Common myeloid progenitor, CD34-positive (primary cell): ENCODE results near the gene EEF1AKMT2.

Experiments used
- CTCF ChIA-PET: fragments of 350-600 bp; sonication (Branson Sonifier 250); formaldehyde crosslinking; loops from one replicate; lab custom pipeline; 2021; ENCODE audit warnings: antibody characterized with exemption; lab: Charles Lee
- POLR2A ChIA-PET: fragments of 350-600 bp; sonication (Branson Sonifier 250); formaldehyde crosslinking; loops from one replicate; lab custom pipeline; 2021; ENCODE audit warnings: antibody characterized with exemption; lab: Charles Lee
- DNase-seq, 3 donors: peaks; one replicate each; pipeline versions ENCODE4 v3.0.0 to v3.0.0-alpha.2; 2013
- H3K27ac ChIP-seq, 2 experiments: 1 replicate in 1 of 2; 2 replicates in 1 of 2; pipeline ENCODE4 v1.7.0; 2013; ENCODE audit warnings: inconsistent platforms in 2 of 2, low read length in 2 of 2, mild to moderate bottlenecking in 2 of 2, low read depth in 1 of 2, moderate library complexity in 1 of 2; ENCODE audit not compliant: severe bottlenecking in 2 of 2, insufficient read depth in 1 of 2, poor library complexity in 1 of 2
- H3K27me3 ChIP-seq, 5 experiments: replicated peaks in 2 of 5; 1 replicate in 3 of 5; 2 replicates in 2 of 5; pipeline versions ENCODE4 v1.6.1 to v1.7.0; 2013; ENCODE audit warnings: low read length in 4 of 5, mild to moderate bottlenecking in 2 of 5, moderate library complexity in 2 of 5, inconsistent platforms in 1 of 5; ENCODE audit not compliant: insufficient read depth in 5 of 5, control insufficient read depth in 4 of 5
- H3K36me3 ChIP-seq, 4 experiments: 1 replicate in 2 of 4; 2 replicates in 2 of 4; pipeline versions ENCODE4 v1.6.1 to v1.7.0; 2013; ENCODE audit warnings: low read length in 3 of 4, control low read depth in 1 of 4, mild to moderate bottlenecking in 1 of 4; ENCODE audit not compliant: control insufficient read depth in 4 of 4, insufficient read depth in 4 of 4
- H3K4me1 ChIP-seq, 4 experiments: 1 replicate in 3 of 4; 2 replicates in 1 of 4; pipeline versions ENCODE4 v1.6.1 to v1.7.1; 2013; ENCODE audit warnings: low read length in 3 of 4, mild to moderate bottlenecking in 3 of 4, control low read depth in 1 of 4, inconsistent platforms in 1 of 4, moderate library complexity in 1 of 4; ENCODE audit not compliant: control insufficient read depth in 4 of 4, insufficient read depth in 4 of 4; ENCODE audit errors: control extremely low read depth in 1 of 4
- H3K4me3 ChIP-seq, 7 experiments: 1 replicate in 4 of 7; 2 replicates in 3 of 7; pipeline versions ENCODE4 v1.5.1 to v1.7.0; 2013; ENCODE audit warnings: mild to moderate bottlenecking in 7 of 7, low read length in 6 of 7, moderate library complexity in 6 of 7, inconsistent platforms in 2 of 7, low read depth in 2 of 7, control low read depth in 1 of 7; ENCODE audit not compliant: insufficient read depth in 4 of 7, control insufficient read depth in 1 of 7; ENCODE audit errors: extremely low read depth in 1 of 7
- H3K9me3 ChIP-seq, 5 experiments: 1 replicate in 4 of 5; 2 replicates in 1 of 5; pipeline versions ENCODE4 v1.6.1 to v1.7.1; 2013; ENCODE audit warnings: low read length in 4 of 5, mild to moderate bottlenecking in 2 of 5, inconsistent platforms in 1 of 5, low read depth in 1 of 5, moderate library complexity in 1 of 5; ENCODE audit not compliant: control insufficient read depth in 4 of 5, insufficient read depth in 2 of 5; ENCODE audit errors: control extremely low read depth in 1 of 5
- WGBS: methylation state at CpG from one replicate; pipeline ENCODE4 v1.1.5; 2013; ENCODE audit not compliant: insufficient coverage; 5-methylcytosine and 5-hydroxymethylcytosine counted together

Gene EEF1AKMT2

GRCh38 chr10:124744102-124745050 lies 47.3 kb downstream of the EEF1AKMT2 start, which contains the start of gene FAM53B:
Gene FAM53B, minus strand, starts transcription at chr10:124744378. Its CDS starts 37,665 bp downstream, at chr10:124706713.
- peaks cover 0 to 7% (median 5%) of the 10 kb centered on the region in 4 experiments for H3K36me3 ChIP-seq
- H3K27ac ChIP-seq: peak within 1 kb of the TSS in 1 of 2 experiments; percentile 62
- POLR2A ChIA-PET: no interaction called here
- CTCF ChIA-PET: interaction anchor here (0.8 to 6.0 kb wide), 22 partner anchors 12 to 219 kb away, joined by 3 to 112 read pairs (median 4); no protein-coding TSS in a partner anchor
- WGBS: under 1% methylated on average over 87 of the region's 100 CpGs
- H3K27me3 ChIP-seq: no peaks in the 10 kb centered on the region
- no peaks in the 10 kb centered on the region for H3K9me3 ChIP-seq
- H3K4me1 ChIP-seq: peaks cover 17 to 48% (median 43%) of the 10 kb centered on the region in 4 experiments
- peak within 1 kb of the TSS; percentile 64 to 86 (median 77) for H3K4me3 ChIP-seq
- peak; percentile 70 to 89 (median 79) for DNase-seq

GRCh38 chr10:124743191-124744101 lies 48.2 kb downstream of the EEF1AKMT2 start:
- peak overlapping the region; percentile 64 to 86 (median 77) for H3K4me3 ChIP-seq
- CTCF ChIA-PET: interaction anchor here (0.6 to 5.2 kb wide), 14 partner anchors 9 to 266 kb away, joined by 3 to 78 read pairs (median 14); no protein-coding TSS in a partner anchor
- WGBS: 0% methylated on average over 91 of the region's 101 CpGs
- H3K4me1 ChIP-seq: peaks cover 17 to 56% (median 45%) of the 10 kb centered on the region in 4 experiments
- H3K27ac ChIP-seq: no peak overlapping the region
- no peaks in the 10 kb centered on the region for H3K9me3 ChIP-seq
- peak in 1 of 3 donors; percentile 56 for DNase-seq
- no peaks in the 10 kb centered on the region for H3K27me3 ChIP-seq
- POLR2A ChIA-PET: no interaction called here
- peaks cover 0 to 7% (median 5%) of the 10 kb centered on the region in 4 experiments for H3K36me3 ChIP-seq

GRCh38 chr10:124742413-124743190 lies 49.1 kb downstream of the EEF1AKMT2 start:
- 21% methylated on average over 30 of the region's 42 CpGs for WGBS
- peak in 1 of 3 donors; percentile 37 for DNase-seq
- POLR2A ChIA-PET: no interaction called here
- CTCF ChIA-PET: interaction anchor here (0.6 to 5.2 kb wide), 24 partner anchors 8 to 267 kb away, joined by 3 to 78 read pairs (median 7); no protein-coding TSS in a partner anchor
- Histone ChIP-seq H3K27ac (no peak overlapping the region), H3K4me3 (peak overlapping the region in 6 of 7 experiments; percentile 64 to 86 (median 80)), H3K27me3 (no peaks in the 10 kb centered on the region), H3K9me3 (no peaks in the 10 kb centered on the region), H3K36me3 (peaks cover 0 to 3% (median under 1%) of the 10 kb centered on the region in 4 experiments), H3K4me1 (peaks cover 17 to 64% (median 45%) of the 10 kb centered on the region in 4 experiments)

GRCh38 chr10:124741922-124742412 lies 49.7 kb downstream of the EEF1AKMT2 start:
- peak in 1 of 3 donors; percentile 37 for DNase-seq
- Histone ChIP-seq H3K4me3 (peak overlapping the region in 4 of 7 experiments; percentile 64 to 86 (median 83)), H3K9me3 (no peaks in the 10 kb centered on the region), H3K27ac (no peak overlapping the region), H3K36me3 (peaks cover 0 to 5% (median 0%) of the 10 kb centered on the region in 4 experiments), H3K4me1 (peaks cover 17 to 70% (median 45%) of the 10 kb centered on the region in 4 experiments), H3K27me3 (no peaks in the 10 kb centered on the region)
- 58% methylated on average over 8 of the region's 9 CpGs for WGBS
- POLR2A ChIA-PET: interaction anchor here (1.5 to 1.9 kb wide), 2 partner anchors 20 to 24 kb away, joined by 8 to 9 read pairs; no protein-coding TSS in a partner anchor
- CTCF ChIA-PET: interaction anchor here (0.7 to 5.2 kb wide), 36 partner anchors 8 to 214 kb away, joined by 3 to 78 read pairs (median 6); partner anchors contain the start of gene EEF1AKMT2

DNA sequence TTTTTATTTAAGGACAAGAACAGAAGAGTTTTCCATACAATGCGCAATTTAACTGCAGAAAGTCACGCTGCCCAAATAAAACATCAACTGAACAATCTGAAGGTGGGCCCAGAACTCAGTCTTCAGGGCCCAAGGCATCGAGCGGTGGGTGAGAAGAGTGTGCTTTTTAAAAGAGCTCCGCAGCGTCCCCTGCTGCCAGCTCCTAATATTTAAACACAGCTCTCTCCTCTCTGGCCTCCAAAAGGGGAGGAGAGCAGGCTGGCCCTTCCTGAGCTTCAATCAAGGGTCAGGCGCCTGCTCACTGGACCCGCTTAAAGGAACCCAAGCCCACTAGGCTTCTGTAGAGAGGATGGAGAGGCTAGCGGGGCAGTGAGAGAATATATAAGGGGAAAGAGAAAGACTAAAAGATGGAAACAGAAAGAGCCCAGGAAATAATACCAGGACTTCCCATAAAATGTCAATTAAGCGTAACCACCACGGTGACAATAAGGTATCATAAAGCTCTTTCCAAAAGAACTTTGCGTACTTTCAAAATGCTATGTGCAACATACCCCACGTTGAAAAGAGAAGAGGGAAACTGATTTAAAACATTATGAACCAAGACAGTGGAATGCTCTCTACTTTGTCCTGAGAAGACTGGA lies 50.3 kb downstream of the EEF1AKMT2 start:
- ChIA-PET CTCF (interaction anchor here (0.7 to 5.2 kb wide), 37 partner anchors 7 to 214 kb away, joined by 3 to 78 read pairs (median 6); partner anchors contain the start of gene EEF1AKMT2), POLR2A (interaction anchor here (1.5 to 1.9 kb wide), 2 partner anchors 20 to 23 kb away, joined by 8 to 9 read pairs; no protein-coding TSS in a partner anchor)
- WGBS: 66% methylated on average over 7 of the region's 13 CpGs
- DNase-seq: peak; percentile 61 to 72 (median 71)
- Histone ChIP-seq H3K4me1 (peaks cover 17 to 74% (median 45%) of the 10 kb centered on the region in 4 experiments), H3K9me3 (no peaks in the 10 kb centered on the region), H3K36me3 (peaks cover 0 to 9% (median 0%) of the 10 kb centered on the region in 4 experiments), H3K27me3 (no peaks in the 10 kb centered on the region), H3K27ac (no peak overlapping the region), H3K4me3 (peak overlapping the region in 4 of 7 experiments; percentile 27 to 86 (median 58))
